Stomach (tissue), 4 donors: ENCODE measurements around the gene PSMA6.

Source experiments
- EP300 ChIP-seq: sonication (generic); formaldehyde crosslinking; IDR thresholded peaks from one replicate; pipeline ENCODE4 v1.6.1; 2017; ENCODE audit warnings: antibody characterized with exemption
- POLR2A ChIP-seq, 4 donors: fragments of 450-650 bp; IDR thresholded peaks; one replicate each; pipeline ENCODE4 v1.6.1; 2016; ENCODE audit warnings: antibody characterized with exemption in 4 of 4, control low read depth in 2 of 4, mild to moderate bottlenecking in 1 of 4, moderate library complexity in 1 of 4
- POLR2AphosphoS5 ChIP-seq, 3 donors: sonication (generic); formaldehyde crosslinking; IDR thresholded peaks; one replicate each; pipeline ENCODE4 v1.6.1; 2016; ENCODE audit warnings: antibody characterized with exemption in 3 of 3
- TF ChIP-seq, protein P1 (sequence below), 7 experiments: fragments of 450-650 bp in 4 of 7; fragments of 200-600 bp in 3 of 7; sonication (generic) in 3 of 7; IDR thresholded peaks; one replicate each; pipeline ENCODE4 v1.5.1; 2016 to 2019; ENCODE audit warnings: antibody characterized with exemption in 7 of 7, control low read depth in 2 of 7, mild to moderate bottlenecking in 1 of 7

DNA sequence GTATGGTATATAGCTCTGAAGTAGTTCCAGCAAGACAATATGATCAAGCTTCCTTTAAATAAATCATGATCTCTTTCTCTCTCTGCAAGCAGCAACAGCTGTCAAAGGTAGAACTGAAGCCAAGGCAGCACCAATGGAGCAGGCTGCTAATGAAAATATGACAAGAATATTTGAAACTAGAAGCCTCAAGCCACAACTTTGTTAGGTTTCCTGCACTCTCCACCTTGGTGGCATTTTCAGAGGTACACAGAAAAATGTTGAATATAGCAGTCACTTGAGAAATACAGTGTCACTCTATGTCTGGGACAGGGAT, 43.8 kb upstream of the PSMA6 start:
- TF ChIP-seq, protein P1, sequence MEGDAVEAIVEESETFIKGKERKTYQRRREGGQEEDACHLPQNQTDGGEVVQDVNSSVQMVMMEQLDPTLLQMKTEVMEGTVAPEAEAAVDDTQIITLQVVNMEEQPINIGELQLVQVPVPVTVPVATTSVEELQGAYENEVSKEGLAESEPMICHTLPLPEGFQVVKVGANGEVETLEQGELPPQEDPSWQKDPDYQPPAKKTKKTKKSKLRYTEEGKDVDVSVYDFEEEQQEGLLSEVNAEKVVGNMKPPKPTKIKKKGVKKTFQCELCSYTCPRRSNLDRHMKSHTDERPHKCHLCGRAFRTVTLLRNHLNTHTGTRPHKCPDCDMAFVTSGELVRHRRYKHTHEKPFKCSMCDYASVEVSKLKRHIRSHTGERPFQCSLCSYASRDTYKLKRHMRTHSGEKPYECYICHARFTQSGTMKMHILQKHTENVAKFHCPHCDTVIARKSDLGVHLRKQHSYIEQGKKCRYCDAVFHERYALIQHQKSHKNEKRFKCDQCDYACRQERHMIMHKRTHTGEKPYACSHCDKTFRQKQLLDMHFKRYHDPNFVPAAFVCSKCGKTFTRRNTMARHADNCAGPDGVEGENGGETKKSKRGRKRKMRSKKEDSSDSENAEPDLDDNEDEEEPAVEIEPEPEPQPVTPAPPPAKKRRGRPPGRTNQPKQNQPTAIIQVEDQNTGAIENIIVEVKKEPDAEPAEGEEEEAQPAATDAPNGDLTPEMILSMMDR (IDR thresholded peaks at IDR 0.05): no peak
- TF ChIP-seq POLR2AphosphoS5 (IDR thresholded peaks at IDR 0.05): no peak
- TF ChIP-seq POLR2A (IDR thresholded peaks at IDR 0.05): no peak
- TF ChIP-seq EP300: no peak
